HEK293 (cell line): ENCODE results near the gene ALOX5AP.

ENCODE experiments used
- CTCF ChIA-PET: fragments of 350-600 bp; formaldehyde crosslinking; extraction: SDS; loops from one replicate; lab custom pipeline; 2021; ENCODE audit warnings: antibody characterized with exemption; lab: Yijun Ruan, JAX
- POLR2A ChIA-PET: fragments of 300-600 bp; formaldehyde crosslinking; extraction: SDS; loops from one replicate; lab custom pipeline; 2020; ENCODE audit warnings: antibody characterized with exemption, inconsistent platforms; lab: Yijun Ruan, JAX
- H3K27ac ChIP-seq: fragments of 200-500 bp; sonication (Bioruptor generic); 2 replicates; pipeline ENCODE4 v1.5.1; 2014; ENCODE audit warnings: low read depth, low read length, control low read depth, inconsistent platforms; ENCODE audit errors: extremely low read depth
- H3K36me3 ChIP-seq, 2 experiments: fragments of 200-500 bp in 1 of 2; sonication (Bioruptor generic) in 1 of 2; 1 replicate in 1 of 2; 2 replicates in 1 of 2; pipeline ENCODE4 v1.5.1; 2014 to 2017; ENCODE audit warnings: inconsistent platforms in 2 of 2, low read length in 2 of 2; ENCODE audit not compliant: control insufficient read depth in 2 of 2, insufficient read depth in 1 of 2
- H3K4me1 ChIP-seq: fragments of 200-500 bp; sonication (Bioruptor generic); 2 replicates; pipeline ENCODE4 v1.5.1; 2014; ENCODE audit warnings: mild to moderate bottlenecking, low read length, inconsistent platforms; ENCODE audit not compliant: control insufficient read depth, insufficient read depth
- H3K4me3 ChIP-seq: 2 replicates; pipeline ENCODE4 v1.5.1; 2011; ENCODE audit warnings: low read depth, mild to moderate bottlenecking, control low read depth, low read length, moderate library complexity
- H3K9me3 ChIP-seq: fragments of 200-500 bp; sonication (Bioruptor generic); 2 replicates; pipeline ENCODE4 v1.5.1; 2014; ENCODE audit warnings: low read depth, low read length, inconsistent platforms; ENCODE audit not compliant: control insufficient read depth, insufficient read depth
- KLF8 ChIP-seq: fragments of 450-650 bp; formaldehyde crosslinking; IDR thresholded peaks from 2 replicates; pipeline ENCODE4 v1.5.1; 2016; ENCODE audit warnings: missing biosample characterization, missing genetic modification characterization
- MZF1 ChIP-seq: fragments of 450-650 bp; formaldehyde crosslinking; IDR thresholded peaks from 2 replicates; pipeline ENCODE4 v1.5.1; 2017; ENCODE audit warnings: missing biosample characterization, missing genetic modification characterization, borderline replicate concordance
- REPIN1 ChIP-seq: fragments of 450-650 bp; formaldehyde crosslinking; IDR thresholded peaks from 2 replicates; pipeline ENCODE4 v1.5.1; 2017; ENCODE audit warnings: missing biosample characterization, missing genetic modification characterization, low read depth
- ZBTB8A ChIP-seq: fragments of 450-650 bp; formaldehyde crosslinking; IDR thresholded peaks from 2 replicates; pipeline ENCODE4 v1.5.1; 2016; ENCODE audit warnings: missing biosample characterization, missing genetic modification characterization
- ZEB2 ChIP-seq: fragments of 450-650 bp; formaldehyde crosslinking; IDR thresholded peaks from 2 replicates; pipeline ENCODE4 v1.5.1; 2016; ENCODE audit warnings: missing biosample characterization, missing genetic modification characterization
- ZNF121 ChIP-seq: fragments of 450-650 bp; formaldehyde crosslinking; IDR thresholded peaks from 2 replicates; pipeline ENCODE4 v1.5.1; 2016; ENCODE audit warnings: missing biosample characterization, missing genetic modification characterization
- ZNF133 ChIP-seq: fragments of 450-650 bp; formaldehyde crosslinking; IDR thresholded peaks from 2 replicates; pipeline ENCODE4 v1.5.1; 2016; ENCODE audit warnings: missing biosample characterization, missing genetic modification characterization
- ZNF169 ChIP-seq: fragments of 450-650 bp; formaldehyde crosslinking; IDR thresholded peaks from 2 replicates; pipeline ENCODE4 v1.5.1; 2016; ENCODE audit warnings: missing biosample characterization, missing genetic modification characterization
- ZNF19 ChIP-seq: fragments of 450-650 bp; formaldehyde crosslinking; IDR thresholded peaks from 2 replicates; pipeline ENCODE4; 2016; ENCODE audit warnings: missing biosample characterization, missing genetic modification characterization, low read depth
- ZNF292 ChIP-seq: fragments of 450-650 bp; formaldehyde crosslinking; IDR thresholded peaks from 2 replicates; pipeline ENCODE4 v1.5.1; 2016; ENCODE audit warnings: low read depth, missing biosample characterization, missing genetic modification characterization, borderline replicate concordance
- ZNF335 ChIP-seq: fragments of 450-650 bp; formaldehyde crosslinking; conservative IDR thresholded peaks from 2 replicates; pipeline ENCODE4 v1.5.1; 2016; ENCODE audit warnings: missing biosample characterization, missing genetic modification characterization
- ZNF426 ChIP-seq: fragments of 450-650 bp; formaldehyde crosslinking; IDR thresholded peaks from 2 replicates; pipeline ENCODE4 v1.5.1; 2017; ENCODE audit warnings: missing biosample characterization, missing genetic modification characterization, mild to moderate bottlenecking, inconsistent platforms, moderate library complexity
- ZNF571 ChIP-seq: fragments of 450-650 bp; formaldehyde crosslinking; IDR thresholded peaks from 2 replicates; pipeline ENCODE4 v1.5.0; 2017; ENCODE audit warnings: missing biosample characterization, missing genetic modification characterization
- ZNF585B ChIP-seq: fragments of 450-650 bp; formaldehyde crosslinking; IDR thresholded peaks from 2 replicates; pipeline ENCODE4 v1.5.1; 2016; ENCODE audit warnings: missing biosample characterization, missing genetic modification characterization
- ZNF747 ChIP-seq: fragments of 450-650 bp; formaldehyde crosslinking; IDR thresholded peaks from 2 replicates; pipeline ENCODE4 v1.5.1; 2016; ENCODE audit warnings: missing biosample characterization, missing genetic modification characterization
- TF ChIP-seq, protein P1 (sequence below): sonication (generic); formaldehyde crosslinking; IDR thresholded peaks from 2 replicates; pipeline ENCODE4 v1.8.1; 2022; ENCODE audit warnings: mild to moderate bottlenecking, moderate library complexity, missing genetic modification reagents
- TF ChIP-seq, protein P2 (sequence below): fragments of 450-650 bp; formaldehyde crosslinking; IDR thresholded peaks from 2 replicates; pipeline ENCODE4 v1.5.1; 2016; ENCODE audit warnings: missing biosample characterization, missing genetic modification characterization
- TF ChIP-seq, protein P3 (sequence below): fragments of 450-650 bp; formaldehyde crosslinking; IDR thresholded peaks from 2 replicates; pipeline ENCODE4 v1.5.1; 2016; ENCODE audit warnings: missing biosample characterization, missing genetic modification characterization
- TF ChIP-seq, protein P4 (sequence below): fragments of 450-650 bp; formaldehyde crosslinking; IDR thresholded peaks from 2 replicates; pipeline ENCODE4 v1.5.1; 2016; ENCODE audit warnings: missing biosample characterization, missing genetic modification characterization, borderline replicate concordance

Gene ALOX5AP

DNA sequence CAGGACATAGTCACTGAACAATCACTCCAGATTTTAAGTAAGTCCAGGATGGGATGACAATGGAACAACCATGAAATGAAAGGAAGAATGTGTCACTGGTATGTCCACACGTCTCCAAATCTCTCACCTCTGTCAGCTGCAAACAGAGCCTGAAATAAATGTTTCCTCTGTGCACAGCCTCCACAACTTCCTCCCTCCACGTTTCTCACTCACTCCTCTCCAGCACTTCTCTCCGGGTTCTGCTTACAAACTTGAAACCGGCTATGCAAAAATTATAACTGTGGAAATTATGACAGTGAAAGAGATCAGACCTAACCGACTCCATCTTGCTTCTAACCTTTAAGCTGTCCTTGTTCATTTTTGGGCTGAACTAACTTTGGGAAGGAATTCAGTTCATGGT, 35.0 kb upstream of the ALOX5AP start:
- no peaks in the 10 kb centered on the region for H3K9me3 ChIP-seq
- H3K4me1 ChIP-seq, result no peaks in the 10 kb centered on the region
- no peaks in the 10 kb centered on the region for H3K36me3 ChIP-seq
- ChIA-PET CTCF (interaction anchor here (0.7 kb wide), 1 partner anchor 292 kb away, joined by 4 read pairs; no protein-coding TSS in a partner anchor), POLR2A (no interaction called here)
- TF ChIP-seq, protein P1, sequence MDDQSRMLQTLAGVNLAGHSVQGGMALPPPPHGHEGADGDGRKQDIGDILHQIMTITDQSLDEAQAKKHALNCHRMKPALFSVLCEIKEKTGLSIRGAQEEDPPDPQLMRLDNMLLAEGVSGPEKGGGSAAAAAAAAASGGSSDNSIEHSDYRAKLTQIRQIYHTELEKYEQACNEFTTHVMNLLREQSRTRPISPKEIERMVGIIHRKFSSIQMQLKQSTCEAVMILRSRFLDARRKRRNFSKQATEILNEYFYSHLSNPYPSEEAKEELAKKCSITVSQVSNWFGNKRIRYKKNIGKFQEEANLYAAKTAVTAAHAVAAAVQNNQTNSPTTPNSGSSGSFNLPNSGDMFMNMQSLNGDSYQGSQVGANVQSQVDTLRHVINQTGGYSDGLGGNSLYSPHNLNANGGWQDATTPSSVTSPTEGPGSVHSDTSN (CRISPR knock-in tag), result no peak
- H3K27ac ChIP-seq, result no peak overlapping the region
- no peak overlapping the region for H3K4me3 ChIP-seq

DNA sequence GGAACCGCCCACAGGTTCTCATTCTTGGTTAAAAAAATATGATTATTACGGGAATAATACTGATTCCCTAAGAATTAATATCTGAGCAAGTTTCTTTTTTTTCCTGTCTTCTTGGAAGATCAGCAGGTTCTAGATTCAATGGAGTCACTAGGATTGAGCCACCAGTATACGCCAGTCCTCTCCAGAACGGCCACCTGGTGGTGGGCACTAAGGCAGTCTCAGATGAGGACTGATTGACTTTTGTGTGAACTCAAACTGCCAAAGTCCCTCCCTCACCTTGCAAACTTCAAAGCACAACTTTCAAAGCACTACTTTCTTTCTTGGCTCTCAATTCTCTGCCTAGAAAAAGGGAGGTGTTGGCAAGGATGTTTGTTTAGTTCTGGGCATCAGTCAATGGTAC, 33.3 kb upstream of the ALOX5AP start:
- H3K27ac ChIP-seq, result no peak overlapping the region
- TF ChIP-seq ZEB2 (tag by site-specific recombination), result no peak
- no peak for TF ChIP-seq ZNF169 (tag by site-specific recombination)
- TF ChIP-seq ZBTB8A (tag by site-specific recombination), result no peak
- TF ChIP-seq ZNF133 (tag by site-specific recombination), result no peak
- TF ChIP-seq ZNF571 (tag by site-specific recombination), result no peak
- TF ChIP-seq ZNF292 (tag by site-specific recombination), result no peak
- TF ChIP-seq ZNF19, result no peak
- no peak for TF ChIP-seq ZNF585B
- no peak for TF ChIP-seq ZNF335 (tag by site-specific recombination)
- no peak for TF ChIP-seq ZNF121 (tag by site-specific recombination)
- TF ChIP-seq ZNF426 (tag by site-specific recombination), result no peak
- TF ChIP-seq KLF8 (tag by site-specific recombination), result no peak
- no peak for TF ChIP-seq MZF1 (tag by site-specific recombination)
- no peak for TF ChIP-seq REPIN1 (tag by site-specific recombination)
- TF ChIP-seq, protein P2, sequence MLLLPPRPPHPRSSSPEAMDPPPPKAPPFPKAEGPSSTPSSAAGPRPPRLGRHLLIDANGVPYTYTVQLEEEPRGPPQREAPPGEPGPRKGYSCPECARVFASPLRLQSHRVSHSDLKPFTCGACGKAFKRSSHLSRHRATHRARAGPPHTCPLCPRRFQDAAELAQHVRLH (tag by site-specific recombination), result no peak
- TF ChIP-seq, protein P3, sequence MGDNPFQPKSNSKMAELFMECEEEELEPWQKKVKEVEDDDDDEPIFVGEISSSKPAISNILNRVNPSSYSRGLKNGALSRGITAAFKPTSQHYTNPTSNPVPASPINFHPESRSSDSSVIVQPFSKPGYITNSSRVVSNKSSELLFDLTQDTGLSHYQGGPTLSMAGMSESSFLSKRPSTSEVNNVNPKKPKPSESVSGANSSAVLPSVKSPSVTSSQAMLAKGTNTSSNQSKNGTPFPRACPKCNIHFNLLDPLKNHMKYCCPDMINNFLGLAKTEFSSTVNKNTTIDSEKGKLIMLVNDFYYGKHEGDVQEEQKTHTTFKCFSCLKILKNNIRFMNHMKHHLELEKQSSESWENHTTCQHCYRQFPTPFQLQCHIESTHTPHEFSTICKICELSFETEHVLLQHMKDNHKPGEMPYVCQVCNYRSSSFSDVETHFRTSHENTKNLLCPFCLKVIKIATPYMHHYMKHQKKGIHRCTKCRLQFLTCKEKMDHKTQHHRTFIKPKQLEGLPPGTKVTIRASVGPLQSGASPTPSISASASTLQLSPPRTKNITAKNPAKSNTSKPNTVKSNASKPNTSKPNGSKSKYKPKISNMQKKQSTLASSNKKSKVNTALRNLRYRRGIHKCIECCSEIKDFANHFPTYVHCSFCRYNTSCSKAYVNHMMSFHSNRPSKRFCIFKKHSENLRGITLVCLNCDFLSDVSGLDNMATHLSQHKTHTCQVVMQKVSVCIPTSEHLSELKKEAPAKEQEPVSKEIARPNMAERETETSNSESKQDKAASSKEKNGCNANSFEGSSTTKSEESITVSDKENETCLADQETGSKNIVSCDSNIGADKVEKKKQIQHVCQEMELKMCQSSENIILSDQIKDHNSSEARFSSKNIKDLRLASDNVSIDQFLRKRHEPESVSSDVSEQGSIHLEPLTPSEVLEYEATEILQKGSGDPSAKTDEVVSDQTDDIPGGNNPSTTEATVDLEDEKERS (tag by site-specific recombination), result no peak
- no peak for TF ChIP-seq ZNF747 (tag by site-specific recombination)
- TF ChIP-seq, protein P4, sequence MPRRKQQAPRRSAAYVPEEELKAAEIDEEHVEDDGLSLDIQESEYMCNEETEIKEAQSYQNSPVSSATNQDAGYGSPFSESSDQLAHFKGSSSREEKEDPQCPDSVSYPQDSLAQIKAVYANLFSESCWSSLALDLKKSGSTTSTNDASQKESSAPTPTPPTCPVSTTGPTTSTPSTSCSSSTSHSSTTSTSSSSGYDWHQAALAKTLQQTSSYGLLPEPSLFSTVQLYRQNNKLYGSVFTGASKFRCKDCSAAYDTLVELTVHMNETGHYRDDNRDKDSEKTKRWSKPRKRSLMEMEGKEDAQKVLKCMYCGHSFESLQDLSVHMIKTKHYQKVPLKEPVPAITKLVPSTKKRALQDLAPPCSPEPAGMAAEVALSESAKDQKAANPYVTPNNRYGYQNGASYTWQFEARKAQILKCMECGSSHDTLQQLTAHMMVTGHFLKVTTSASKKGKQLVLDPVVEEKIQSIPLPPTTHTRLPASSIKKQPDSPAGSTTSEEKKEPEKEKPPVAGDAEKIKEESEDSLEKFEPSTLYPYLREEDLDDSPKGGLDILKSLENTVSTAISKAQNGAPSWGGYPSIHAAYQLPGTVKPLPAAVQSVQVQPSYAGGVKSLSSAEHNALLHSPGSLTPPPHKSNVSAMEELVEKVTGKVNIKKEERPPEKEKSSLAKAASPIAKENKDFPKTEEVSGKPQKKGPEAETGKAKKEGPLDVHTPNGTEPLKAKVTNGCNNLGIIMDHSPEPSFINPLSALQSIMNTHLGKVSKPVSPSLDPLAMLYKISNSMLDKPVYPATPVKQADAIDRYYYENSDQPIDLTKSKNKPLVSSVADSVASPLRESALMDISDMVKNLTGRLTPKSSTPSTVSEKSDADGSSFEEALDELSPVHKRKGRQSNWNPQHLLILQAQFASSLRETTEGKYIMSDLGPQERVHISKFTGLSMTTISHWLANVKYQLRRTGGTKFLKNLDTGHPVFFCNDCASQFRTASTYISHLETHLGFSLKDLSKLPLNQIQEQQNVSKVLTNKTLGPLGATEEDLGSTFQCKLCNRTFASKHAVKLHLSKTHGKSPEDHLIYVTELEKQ (tag by site-specific recombination), result no peak
- TF ChIP-seq, all 188 proteins: peak for 0
- CTCF ChIA-PET, result no interaction called here
- POLR2A ChIA-PET, result no interaction called here
- H3K36me3 ChIP-seq, result no peaks in the 10 kb centered on the region
- no peaks in the 10 kb centered on the region for H3K4me1 ChIP-seq
- no peaks in the 10 kb centered on the region for H3K9me3 ChIP-seq
- H3K4me3 ChIP-seq, result no peak overlapping the region
